Smooth muscle cell (in vitro differentiated cells): ENCODE results near the gene SPAG6. TPM values are rescaled to one million over a fixed set of nuclear protein-coding genes. Genes with fewer than 3 reads are reported as not detected.

Experiments
- DNase-seq: peaks from one replicate; lab custom pipeline; 2025; ENCODE audit not compliant: unreplicated experiment; lab: John Stamatoyannopoulos, UW
- H2AFZ ChIP-seq: fragments of 200-600 bp; sonication (generic); 2 replicates; pipeline ENCODE4 v1.6.0; 2016; ENCODE audit warnings: antibody characterized with exemption, low read depth, mild to moderate bottlenecking
- H3F3A ChIP-seq: fragments of 200-600 bp; sonication (generic); 2 replicates; pipeline ENCODE4 v1.6.0; 2017; ENCODE audit warnings: antibody characterized with exemption, low read depth
- H3K27ac ChIP-seq: fragments of 200-600 bp; sonication (generic); 2 replicates; pipeline ENCODE4 v1.5.1; 2016; ENCODE audit warnings: low read depth, mild to moderate bottlenecking
- H3K27me3 ChIP-seq: fragments of 200-600 bp; sonication (generic); 2 replicates; pipeline ENCODE4 v1.6.1; 2016; ENCODE audit warnings: low read depth, mild to moderate bottlenecking
- H3K36me3 ChIP-seq: fragments of 200-600 bp; sonication (generic); 2 replicates; pipeline ENCODE4 v1.5.1; 2016; ENCODE audit warnings: low read depth
- H3K4me1 ChIP-seq: fragments of 200-600 bp; sonication (generic); 2 replicates; pipeline ENCODE4 v1.5.1; 2016; ENCODE audit warnings: low read depth
- H3K4me2 ChIP-seq: fragments of 200-600 bp; sonication (generic); 2 replicates; pipeline ENCODE4 v1.6.0; 2016; ENCODE audit warnings: mild to moderate bottlenecking
- H3K4me3 ChIP-seq: fragments of 200-600 bp; sonication (generic); 2 replicates; pipeline ENCODE4 v1.5.1; 2016; ENCODE audit warnings: mild to moderate bottlenecking
- H3K79me2 ChIP-seq: fragments of 200-600 bp; sonication (generic); 2 replicates; pipeline ENCODE4 v1.6.0; 2016; ENCODE audit warnings: low read depth, mild to moderate bottlenecking
- H3K9ac ChIP-seq: fragments of 200-600 bp; sonication (generic); 2 replicates; pipeline ENCODE4 v1.6.0; 2016; ENCODE audit warnings: low read depth
- H3K9me3 ChIP-seq: fragments of 200-600 bp; sonication (generic); replicated peaks from 2 replicates; pipeline ENCODE4 v1.5.1; 2016; ENCODE audit warnings: low read depth
- H4K20me1 ChIP-seq: fragments of 200-600 bp; sonication (generic); 2 replicates; pipeline ENCODE4 v1.6.0; 2016; ENCODE audit warnings: low read depth
- CTCF ChIP-seq: fragments of 200-600 bp; sonication (generic); IDR thresholded peaks from 2 replicates; pipeline ENCODE4 v1.5.1; 2017; ENCODE audit warnings: borderline replicate concordance, mild to moderate bottlenecking, antibody characterized with exemption; ENCODE audit not compliant: insufficient read depth, poor library complexity, severe bottlenecking
- whole genome bisulfite sequencing: methylation state at CpG from one replicate; pipeline ENCODE4 v1.1.7; 2016; ENCODE audit warnings: low lambda C conversion rate; 5-methylcytosine and 5-hydroxymethylcytosine counted together
- polyA plus RNA-seq: library from polyadenylated mRNA; unstranded; fragments of >200 nt; fragmentation: Nextera tagmentation; extraction: Ambion mirVana; gene quantifications from 2 replicates; pipeline ENCODE4 v1.2.1, GENCODE V29; 2016
- total RNA-seq: library from RNA; depleted of rRNA; stranded (reverse); fragments of >200 nt; gene quantifications from 2 replicates; pipeline ENCODE4 v1.2.3, GENCODE V29; 2014

SPAG6 gene
- total and polyA plus RNA-seq, 2 experiments from 2014 or later: 0.61 TPM; not detected in 1

GRCh38 chr10:22346096-22346661, 883 bp downstream of the SPAG6 start:
- Histone ChIP-seq H3K36me3 (no peaks in the 10 kb centered on the region), H2AFZ (no peak overlapping the region), H3K4me2 (no peak overlapping the region), H4K20me1 (no peaks in the 10 kb centered on the region), H3K4me3 (no peak overlapping the region), H3K79me2 (no peaks in the 10 kb centered on the region), H3F3A (no peaks in the 10 kb centered on the region), H3K27ac (no peak overlapping the region), H3K9ac (no peak overlapping the region), H3K4me1 (peaks cover 8% of the 10 kb centered on the region), H3K27me3 (peaks cover 94% of the 10 kb centered on the region), H3K9me3 (no peaks in the 10 kb centered on the region)
- 17% methylated on average over 8 of the region's 8 CpGs for WGBS
- no peak for TF ChIP-seq CTCF
- no peak for DNase-seq

GRCh38 chr10:22349755-22350154, 4.5 kb downstream of the SPAG6 start:
- DNase-seq: no peak
- peaks cover 3% of the 10 kb centered on the region for H3K4me1 ChIP-seq
- H3K27ac ChIP-seq: no peak overlapping the region
- H2AFZ ChIP-seq: no peak overlapping the region
- H4K20me1 ChIP-seq: no peaks in the 10 kb centered on the region
- peaks cover 65% of the 10 kb centered on the region for H3K27me3 ChIP-seq
- no peak overlapping the region for H3K4me3 ChIP-seq
- H3K4me2 ChIP-seq: no peak overlapping the region
- no peak overlapping the region for H3K9ac ChIP-seq
- H3K36me3 ChIP-seq: no peaks in the 10 kb centered on the region
- no peaks in the 10 kb centered on the region for H3K79me2 ChIP-seq
- WGBS: 98% methylated on average over 1 of the region's 1 CpG
- TF ChIP-seq CTCF: no peak
- H3F3A ChIP-seq: no peaks in the 10 kb centered on the region
- no peaks in the 10 kb centered on the region for H3K9me3 ChIP-seq

- Histone ChIP-seq H3K27me3 (peaks cover 51% of the 10 kb centered on the region), H3K36me3 (no peaks in the 10 kb centered on the region), H3K9me3 (no peaks in the 10 kb centered on the region), H3K4me3 (no peak overlapping the region), H3K9ac (no peak overlapping the region), H3K4me1 (peaks cover 3% of the 10 kb centered on the region), H2AFZ (no peak overlapping the region), H3K27ac (no peak overlapping the region), H4K20me1 (no peaks in the 10 kb centered on the region), H3F3A (no peaks in the 10 kb centered on the region), H3K79me2 (no peaks in the 10 kb centered on the region), H3K4me2 (no peak overlapping the region)
- no peak for TF ChIP-seq CTCF
- 85% methylated on average over 5 of the region's 5 CpGs for WGBS
- DNase-seq: no peak
Observed at GRCh38 chr10:22351131-22351703, 5.9 kb downstream of the SPAG6 start.
